H1 (cell line): ENCODE measurements around the gene CTCF. TPM values are rescaled to one million over a fixed set of nuclear protein-coding genes. Genes with fewer than 3 reads are reported as not detected.

Experiments
- CTCF ChIA-PET: fragments of 300-600 bp; sonication (Branson Sonifier 250); formaldehyde crosslinking; loops from one replicate; lab custom pipeline; 2021; ENCODE audit not compliant: partially characterized antibody; lab: Charles Lee
- POLR2A ChIA-PET: fragments of 300-600 bp; sonication (Branson Sonifier 250); formaldehyde crosslinking; loops from one replicate; lab custom pipeline; 2021; ENCODE audit warnings: inconsistent platforms; ENCODE audit not compliant: partially characterized antibody; lab: Charles Lee
- DNase-seq, 2 experiments: peaks; one replicate each; pipeline versions ENCODE4 v3.0.0 to v3.0.0-alpha.2; 2010 to 2022; ENCODE audit warnings: low spot score in 2 of 2, low read depth in 1 of 2, mixed read lengths in 1 of 2
- FAIRE-seq: peaks from 2 replicates; lab custom pipeline; 2011; peaks lifted over from hg19 to GRCh38; lab: Jason Lieb, UNC
- H2AFZ ChIP-seq: 2 replicates; pipeline ENCODE4 v1.8.1; 2012; ENCODE audit warnings: low read length, inconsistent platforms
- H2AK5ac ChIP-seq: 2 replicates; pipeline ENCODE4 v1.6.1; 2013; ENCODE audit warnings: low read depth, low read length
- H2BK120ac ChIP-seq: replicated peaks from 2 replicates; pipeline ENCODE3; 2013; ENCODE audit warnings: low read depth, low read length, inconsistent platforms
- H2BK12ac ChIP-seq: 2 replicates; pipeline ENCODE4 v1.6.1; 2013; ENCODE audit warnings: low read depth, low read length
- H2BK15ac ChIP-seq: 2 replicates; pipeline ENCODE4 v1.6.1; 2013; ENCODE audit warnings: low read length
- H2BK20ac ChIP-seq: 2 replicates; pipeline ENCODE4 v1.6.1; 2013; ENCODE audit warnings: low read length
- H2BK5ac ChIP-seq: 2 replicates; pipeline ENCODE4 v1.6.1; 2013; ENCODE audit warnings: low read depth, low read length
- H3K14ac ChIP-seq: 2 replicates; pipeline ENCODE4 v1.6.1; 2013; ENCODE audit warnings: inconsistent platforms; ENCODE audit not compliant: insufficient read length
- H3K18ac ChIP-seq: 2 replicates; pipeline ENCODE4 v1.6.1; 2013; ENCODE audit warnings: low read length; ENCODE audit errors: extremely low read depth
- H3K23ac ChIP-seq: 2 replicates; pipeline ENCODE4 v1.6.1; 2013; ENCODE audit warnings: inconsistent platforms; ENCODE audit not compliant: insufficient read length
- H3K23me2 ChIP-seq: 2 replicates; pipeline ENCODE4 v1.6.1; 2013; ENCODE audit warnings: low read depth, low read length
- H3K27ac ChIP-seq: 2 replicates; pipeline ENCODE4 v1.6.1; 2011; ENCODE audit warnings: low read depth, low read length, inconsistent platforms
- H3K27me3 ChIP-seq, 4 experiments: replicated peaks in 1 of 4; 1 replicate in 1 of 4; 2 replicates in 3 of 4; pipeline versions ENCODE4 v1.6.1 to v1.8.1; 2011 to 2013; ENCODE audit warnings: low read length in 3 of 4, mild to moderate bottlenecking in 3 of 4, inconsistent platforms in 2 of 4, mixed read lengths in 2 of 4, moderate library complexity in 1 of 4; ENCODE audit not compliant: control insufficient read depth in 3 of 4, insufficient read depth in 3 of 4; ENCODE audit errors: extremely low read depth in 1 of 4
- H3K36me3 ChIP-seq, 4 experiments: 2 replicates each; pipeline versions ENCODE4 v1.6.1 to v1.8.1; 2011 to 2013; ENCODE audit warnings: mild to moderate bottlenecking in 4 of 4, low read length in 3 of 4, moderate library complexity in 2 of 4, control low read depth in 1 of 4, inconsistent platforms in 1 of 4; ENCODE audit not compliant: insufficient read depth in 4 of 4, control insufficient read depth in 2 of 4
- H3K4ac ChIP-seq: replicated peaks from 2 replicates; pipeline ENCODE3; 2013; ENCODE audit warnings: low read length, low read depth, mixed read lengths, inconsistent platforms; ENCODE audit not compliant: insufficient read length
- H3K4me1 ChIP-seq, 4 experiments: replicated peaks in 1 of 4; 1 replicate in 1 of 4; 2 replicates in 3 of 4; pipeline versions ENCODE4 v1.6.1 to v1.8.1; 2011 to 2013; ENCODE audit warnings: low read length in 3 of 4, inconsistent platforms in 2 of 4, mixed read lengths in 1 of 4; ENCODE audit not compliant: insufficient read depth in 4 of 4, control insufficient read depth in 3 of 4
- H3K4me2 ChIP-seq, 2 experiments: 2 replicates each; pipeline versions ENCODE4 v1.6.1 to v1.8.1; 2011 to 2013; ENCODE audit warnings: low read depth in 2 of 2, low read length in 2 of 2, control low read depth in 1 of 2, inconsistent platforms in 1 of 2, mild to moderate bottlenecking in 1 of 2; ENCODE audit not compliant: insufficient read depth in 1 of 2
- H3K4me3 ChIP-seq, 4 experiments: fragments of 200-600, 300-600 bp in 1 of 4; sonication (generic), shearing (Covaris generic), sonication (Bioruptor Twin) in 1 of 4; 2 replicates each; pipeline versions ENCODE4 v1.5.1 to v1.8.1; 2011 to 2016; ENCODE audit warnings: low read length in 4 of 4, low read depth in 3 of 4, control low read depth in 2 of 4, inconsistent platforms in 2 of 4, mild to moderate bottlenecking in 2 of 4, mixed read lengths in 1 of 4, moderate library complexity in 1 of 4; ENCODE audit not compliant: insufficient read depth in 2 of 4; ENCODE audit errors: extremely low read depth in 1 of 4
- H3K56ac ChIP-seq: replicated peaks from 2 replicates; pipeline ENCODE3; 2013; ENCODE audit warnings: low read depth, mild to moderate bottlenecking, mixed read lengths, low read length, inconsistent platforms; ENCODE audit not compliant: insufficient read length
- H3K79me1 ChIP-seq: 2 replicates; pipeline ENCODE4 v1.6.1; 2013; ENCODE audit warnings: low read depth, low read length, control low read depth
- H3K79me2 ChIP-seq, 2 experiments: 2 replicates each; pipeline versions ENCODE4 v1.6.1 to v1.8.1; 2012 to 2013; ENCODE audit warnings: low read length in 2 of 2, mild to moderate bottlenecking in 2 of 2, inconsistent platforms in 1 of 2; ENCODE audit not compliant: insufficient read depth in 2 of 2, control insufficient read depth in 1 of 2
- H3K9ac ChIP-seq, 4 experiments: replicated peaks in 1 of 4; 1 replicate in 1 of 4; 2 replicates in 3 of 4; pipeline versions ENCODE4 v1.6.1 to v1.8.1; 2011 to 2013; ENCODE audit warnings: low read depth in 3 of 4, low read length in 3 of 4, control low read depth in 2 of 4, mild to moderate bottlenecking in 2 of 4, moderate library complexity in 2 of 4, inconsistent platforms in 1 of 4; ENCODE audit errors: extremely low read depth in 1 of 4
- H3K9me3 ChIP-seq, 2 experiments: 2 replicates each; pipeline versions ENCODE4 v1.6.1 to v1.8.1; 2012 to 2013; ENCODE audit warnings: mild to moderate bottlenecking in 2 of 2, moderate library complexity in 2 of 2, control low read depth in 1 of 2, inconsistent platforms in 1 of 2, low read depth in 1 of 2, low read length in 1 of 2, mixed read lengths in 1 of 2; ENCODE audit not compliant: insufficient read depth in 2 of 2
- H4K20me1 ChIP-seq, 2 experiments: replicated peaks in 1 of 2; 2 replicates each; pipeline versions ENCODE3 to v1.8.1; 2011 to 2013; ENCODE audit warnings: inconsistent platforms in 2 of 2, low read length in 2 of 2, mild to moderate bottlenecking in 1 of 2; ENCODE audit not compliant: insufficient read depth in 2 of 2, control insufficient read depth in 1 of 2
- H4K5ac ChIP-seq: 2 replicates; pipeline ENCODE4 v1.6.1; 2013; ENCODE audit warnings: low read length, low read depth, mixed read lengths, inconsistent platforms; ENCODE audit not compliant: insufficient read length
- H4K8ac ChIP-seq: 2 replicates; pipeline ENCODE4 v1.8.0; 2013; ENCODE audit warnings: mild to moderate bottlenecking, moderate library complexity, low read length, inconsistent platforms; ENCODE audit not compliant: insufficient read depth; ENCODE audit errors: extremely low read depth
- H4K91ac ChIP-seq: replicated peaks from 2 replicates; pipeline ENCODE3; 2013; ENCODE audit warnings: low read length, mixed read lengths, inconsistent platforms; ENCODE audit not compliant: insufficient read length
- CBX5 ChIP-seq: fragments of 300-800, 300-1000 bp; sonication (generic); IDR thresholded peaks from 2 replicates; pipeline ENCODE4 v1.7.1; 2016; ENCODE audit warnings: antibody characterized with exemption, low read length, low read depth
- CBX8 ChIP-seq: fragments of 300-800, 300-1000 bp; sonication (generic); IDR thresholded peaks from 2 replicates; pipeline ENCODE4 v1.7.1; 2016; ENCODE audit warnings: low read depth, low read length, borderline replicate concordance
- JUND ChIP-seq: IDR thresholded peaks from 2 replicates; pipeline ENCODE4 v1.6.1; 2011; ENCODE audit warnings: mild to moderate bottlenecking, improper control_type of control experiment, low read length
- KDM5A ChIP-seq: fragments of 200-600 bp; IDR thresholded peaks from 2 replicates; pipeline ENCODE4 v1.7.1; 2012; ENCODE audit warnings: mild to moderate bottlenecking, low read length, inconsistent platforms, mixed read lengths
- MAFK ChIP-seq: IDR thresholded peaks from 2 replicates; pipeline ENCODE4 v1.6.1; 2012; ENCODE audit warnings: low read depth, mild to moderate bottlenecking, improper control_type of control experiment, low read length
- PHF8 ChIP-seq: fragments of 200-600 bp; sonication (generic); conservative IDR thresholded peaks from 2 replicates; pipeline ENCODE4 v1.7.1; 2012; ENCODE audit warnings: low read depth, mild to moderate bottlenecking, inconsistent platforms, low read length, moderate library complexity
- RFX5 ChIP-seq: IDR thresholded peaks from 2 replicates; pipeline ENCODE4 v1.6.1; 2011; ENCODE audit warnings: low read depth, low read length, improper control_type of control experiment, borderline replicate concordance
- RNF2 ChIP-seq: fragments of 200-900, 300-1000 bp; sonication (generic); IDR thresholded peaks from 2 replicates; pipeline ENCODE4 v1.7.1; 2016; ENCODE audit warnings: borderline replicate concordance, low read depth, mild to moderate bottlenecking, antibody characterized with exemption, low read length; ENCODE audit not compliant: poor library complexity, severe bottlenecking; ENCODE audit errors: missing control alignments
- SIN3A ChIP-seq, 2 experiments: IDR thresholded peaks in 1 of 2; conservative IDR thresholded peaks in 1 of 2; 2 replicates each; pipeline ENCODE4 v1.6.1; 2011 to 2012; ENCODE audit warnings: low read length in 2 of 2, improper control_type of control experiment in 1 of 2, low read depth in 1 of 2, mild to moderate bottlenecking in 1 of 2
- SP1 ChIP-seq: IDR thresholded peaks from 2 replicates; pipeline ENCODE4 v1.6.1; 2011; ENCODE audit warnings: low read depth, low read length
- SP4 ChIP-seq: IDR thresholded peaks from 2 replicates; pipeline ENCODE4 v1.6.1; 2012; ENCODE audit warnings: low read length, inconsistent platforms
- SRF ChIP-seq: IDR thresholded peaks from 2 replicates; pipeline ENCODE4 v1.6.1; 2011; ENCODE audit warnings: mild to moderate bottlenecking, low read depth, low read length, moderate library complexity
- SUZ12 ChIP-seq: fragments of 200-600 bp; sonication (generic); IDR thresholded peaks from 2 replicates; pipeline ENCODE4 v1.6.1; 2012; ENCODE audit warnings: mild to moderate bottlenecking, inconsistent platforms, low read length, moderate library complexity, mixed read lengths
- TAF7 ChIP-seq: optimal IDR thresholded peaks from 2 replicates; pipeline ENCODE3; 2011; ENCODE audit warnings: low read depth, mild to moderate bottlenecking, inconsistent platforms, low read length, moderate library complexity, borderline replicate concordance
- WGBS, 2 experiments: shearing (Covaris generic) in 1 of 2; methylation state at CpG; one replicate each; pipeline versions ENCODE4 v1.1.6 to v1.1.7; 2013 to 2015; ENCODE audit warnings: low lambda C conversion rate in 2 of 2, mixed read lengths in 2 of 2, inconsistent platforms in 1 of 2, low coverage in 1 of 2, missing lambda C conversion rate in 1 of 2; ENCODE audit not compliant: insufficient replicate concordance in 2 of 2, insufficient coverage in 1 of 2, insufficient read length in 1 of 2; ENCODE audit errors: extremely low coverage in 1 of 2, missing lambda C conversion rate in 1 of 2; 5-methylcytosine and 5-hydroxymethylcytosine counted together
- polyA plus RNA-seq, 7 experiments: library from polyadenylated mRNA; depleted of rRNA in 3 of 7; stranded (reverse) in 5 of 7; unstranded in 2 of 7; fragments of >200 nt in 5 of 7; fragments of 200-250 nt in 2 of 7; gene quantifications; 1 replicate in 5 of 7; 2 replicates in 1 of 7; 4 replicates in 1 of 7; pipeline versions ENCODE4 v1.2.1 to v1.2.3, GENCODE V29; 2011 to 2013; ENCODE audit warnings: missing spikeins in 2 of 7, mixed read lengths in 2 of 7
- total RNA-seq: library from RNA; stranded (reverse); fragmentation: NEBNext Ultra II Directional; extraction: Animal tissue kit (Norgen Biotek cat#: 25700); gene quantifications from 2 replicates; pipeline ENCODE4 v1.2.1, GENCODE V29; 2021

Gene CTCF
- total and polyA plus RNA-seq, 2 of the 8 experiments (the other 6 are each of a cell fraction or from before 2014, with no cell fraction given): 32.4 to 66.0 TPM

GRCh38 chr16:67676516-67676915 lies 114.2 kb downstream of the CTCF start:
- Histone ChIP-seq H2BK5ac (no peak overlapping the region), H2AFZ (no peak overlapping the region), H3K9ac (no peak overlapping the region), H4K8ac (no peak overlapping the region), H2AK5ac (no peak overlapping the region), H3K4me3 (no peak overlapping the region), H3K27ac (no peak overlapping the region), H3K36me3 (peaks cover 0 to 3% (median 0%) of the 10 kb centered on the region in 4 experiments; a peak in 1 of 8 replicates), H3K79me1 (no peaks in the 10 kb centered on the region; the same call in none of the 2 replicates), H2BK12ac (no peak overlapping the region), H3K18ac (no peak overlapping the region), H4K20me1 (peaks cover 0 to 8% of the 10 kb centered on the region in 2 experiments), H4K91ac (no peak overlapping the region), H2BK15ac (no peak overlapping the region), H2BK20ac (no peak overlapping the region), H3K4ac (no peak overlapping the region), H3K4me2 (no peak overlapping the region), H3K14ac (no peak overlapping the region), H2BK120ac (no peak overlapping the region), H3K79me2 (no peaks in the 10 kb centered on the region), H3K9me3 (no peaks in the 10 kb centered on the region), H3K23me2 (no peaks in the 10 kb centered on the region), H3K4me1 (peaks cover 0 to 3% (median 0%) of the 10 kb centered on the region in 4 experiments; a peak in 1 of 7 replicates), H3K27me3 (no peaks in the 10 kb centered on the region), H3K23ac (no peak overlapping the region), H4K5ac (no peak overlapping the region), H3K56ac (no peak overlapping the region)
- CTCF ChIA-PET: interaction anchor here (0.6 to 5.5 kb wide), 6 partner anchors 10 to 182 kb away, joined by 3 to 46 read pairs (median 3); partner anchors contain the start of genes C16orf86 and ENKD1
- POLR2A ChIA-PET: interaction anchor here (0.6 to 0.9 kb wide), 3 partner anchors 38 to 157 kb away, joined by 3 to 4 read pairs (median 3); no protein-coding TSS in a partner anchor
- FAIRE-seq (no peak), DNase-seq (no peak)
- 98% methylated on average over 4 of the region's 4 CpGs; no CpG with 5 or more reads in 1 of the 2 experiments for WGBS, 2 experiments
- no peak for TF ChIP-seq CBX8
- no peak for TF ChIP-seq SRF
- no peak for TF ChIP-seq KDM5A
- no peak for TF ChIP-seq CBX5
- TF ChIP-seq PHF8: no peak
- no peak for TF ChIP-seq JUND
- no peak for TF ChIP-seq SP4
- TF ChIP-seq RNF2: no peak
- TF ChIP-seq SUZ12: no peak
- no peak for TF ChIP-seq MAFK
- TF ChIP-seq SP1: no peak
- no peak for TF ChIP-seq SIN3A (conservative IDR thresholded peaks at IDR 0.05 in 1 of 2, IDR thresholded peaks at IDR 0.05 in 1 of 2; ENCODE audit: low read depth in 1 of 2, low read length in 2 of 2)
- no peak for TF ChIP-seq RFX5
- TF ChIP-seq TAF7: no peak
